ENCODE measurements around the gene FMO3. TPM values are rescaled to one million over a fixed set of nuclear protein-coding genes. Genes with fewer than 3 reads are reported as not detected.

FMO3 gene
- polyA plus RNA-seq, 1 donor (not counting 4 experiments of a cell fraction or from before 2014, with no cell fraction given) = not detected

DNA sequence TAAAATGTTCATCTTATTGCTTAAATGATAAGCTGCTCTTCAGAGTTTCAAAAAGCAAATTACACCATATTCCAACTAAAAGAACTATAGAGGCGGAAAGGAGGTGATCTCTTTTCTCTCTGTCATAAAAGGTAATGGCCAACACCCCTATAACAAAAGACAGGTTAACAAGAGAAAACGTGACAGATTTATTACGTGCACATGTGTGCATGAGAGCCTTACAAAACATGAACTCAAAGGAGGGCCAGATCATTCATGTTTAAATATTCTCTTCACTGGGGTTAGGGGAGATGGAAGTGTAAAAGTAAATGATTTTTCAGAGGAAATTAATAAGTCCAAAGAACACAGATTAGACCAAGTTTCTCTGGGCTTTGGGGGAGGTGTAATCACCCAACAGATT is 67.8 kb downstream of the FMO3 start:
- Histone ChIP-seq H3K9ac (ENCODE audit: control insufficient read depth, extremely low read depth, insufficient read depth, low read length) (no peak overlapping the region), H3K9me3 (ENCODE audit: control insufficient read depth, low read depth, low read length) (no peaks in the 10 kb centered on the region), H3K79me2 (ENCODE audit: control insufficient read depth, insufficient read depth, low read length) (no peaks in the 10 kb centered on the region), H3K9me1 (ENCODE audit: control insufficient read depth, extremely low read depth, insufficient read depth, low read length) (no peaks in the 10 kb centered on the region), H3K4me3 (ENCODE audit: control insufficient read depth in 2 of 3, extremely low read depth in 1 of 3, insufficient read depth in 2 of 3, low read depth in 1 of 3, low read length in 3 of 3) (no peak overlapping the region), H3K36me3 (ENCODE audit: control insufficient read depth in 2 of 2, extremely low read depth in 1 of 2, insufficient read depth in 2 of 2, low read length in 2 of 2) (no peaks in the 10 kb centered on the region), H3K4me2 (ENCODE audit: control insufficient read depth, extremely low read depth, insufficient read depth, low read depth, low read length) (no peak overlapping the region), H3K4me1 (ENCODE audit: control insufficient read depth, extremely low read depth, insufficient read depth, low read length) (no peaks in the 10 kb centered on the region), H2AFZ (ENCODE audit: control insufficient read depth, low read length) (no peak overlapping the region), H3K27ac (ENCODE audit: control insufficient read depth, insufficient read depth, low read length) (no peak overlapping the region), H3K27me3 (ENCODE audit: control insufficient read depth, extremely low read depth, insufficient read depth, low read length) (no peaks in the 10 kb centered on the region), H4K20me1 (ENCODE audit: control insufficient read depth, extremely low read depth, insufficient read depth, low read length) (no peaks in the 10 kb centered on the region)
- DNase-seq (ENCODE audit: low read depth, low spot score) (no peak), FAIRE-seq (no peak)
- dilution Hi-C loops (cut with MboI; ENCODE audit: extremely low pct_ligation_motif_present, low sequenced_read_pairs) = no loop called here
- no peak for TF ChIP-seq EZH2 (IDR thresholded peaks at IDR 0.05; ENCODE audit: low read length)
- no peak for TF ChIP-seq CTCF (optimal IDR thresholded peaks at IDR 0.05 in 1 of 3, IDR thresholded peaks at IDR 0.05 in 1 of 3, conservative IDR thresholded peaks at IDR 0.05 in 1 of 3; ENCODE audit: extremely low read depth in 1 of 3, insufficient read depth in 2 of 3, low read length in 3 of 3)

GRCh38 chr1:171159148-171159547 is 68.4 kb downstream of the FMO3 start:
- Histone ChIP-seq H3K4me1 (ENCODE audit: control insufficient read depth, extremely low read depth, insufficient read depth, low read length) (no peaks in the 10 kb centered on the region), H2AFZ (ENCODE audit: control insufficient read depth, low read length) (no peak overlapping the region), H3K4me3 (ENCODE audit: control insufficient read depth in 2 of 3, extremely low read depth in 1 of 3, insufficient read depth in 2 of 3, low read depth in 1 of 3, low read length in 3 of 3) (no peak overlapping the region), H3K9ac (ENCODE audit: control insufficient read depth, extremely low read depth, insufficient read depth, low read length) (no peak overlapping the region), H3K9me1 (ENCODE audit: control insufficient read depth, extremely low read depth, insufficient read depth, low read length) (no peaks in the 10 kb centered on the region), H3K36me3 (ENCODE audit: control insufficient read depth in 2 of 2, extremely low read depth in 1 of 2, insufficient read depth in 2 of 2, low read length in 2 of 2) (no peaks in the 10 kb centered on the region), H3K4me2 (ENCODE audit: control insufficient read depth, extremely low read depth, insufficient read depth, low read depth, low read length) (no peak overlapping the region), H3K9me3 (ENCODE audit: control insufficient read depth, low read depth, low read length) (no peaks in the 10 kb centered on the region), H3K79me2 (ENCODE audit: control insufficient read depth, insufficient read depth, low read length) (no peaks in the 10 kb centered on the region), H4K20me1 (ENCODE audit: control insufficient read depth, extremely low read depth, insufficient read depth, low read length) (no peaks in the 10 kb centered on the region), H3K27ac (ENCODE audit: control insufficient read depth, insufficient read depth, low read length) (no peak overlapping the region), H3K27me3 (ENCODE audit: control insufficient read depth, extremely low read depth, insufficient read depth, low read length) (no peaks in the 10 kb centered on the region)
- no peak for FAIRE-seq
- TF ChIP-seq EZH2 (IDR thresholded peaks at IDR 0.05; ENCODE audit: low read length) (no peak), CTCF (optimal IDR thresholded peaks at IDR 0.05 in 1 of 3, IDR thresholded peaks at IDR 0.05 in 1 of 3, conservative IDR thresholded peaks at IDR 0.05 in 1 of 3; ENCODE audit: extremely low read depth in 1 of 3, insufficient read depth in 2 of 3, low read length in 3 of 3) (no peak)
- no peak for DNase-seq (ENCODE audit: low read depth, low spot score)
- dilution Hi-C loops (cut with MboI; ENCODE audit: extremely low pct_ligation_motif_present, low sequenced_read_pairs) = no loop called here

All from keratinocyte (primary cell).